ENCODE data around the gene NAA40. TPM values are rescaled to one million over a fixed set of nuclear protein-coding genes. Genes with fewer than 3 reads are reported as not detected.
A peak's percentile ranks its signal among the peaks of the same experiment; 100 is the strongest.

The NAA40 gene
- total RNA-seq, result 4.7 TPM

GRCh38 chr11:63938479-63939396 is at the start of gene NAA40:
Gene NAA40 (plus strand): TSS chr11:63939002. CDS start chr11:63939097, 95 bp downstream.
- Histone ChIP-seq H3K27me3 (ENCODE audit: control insufficient read depth in 3 of 3, insufficient read depth in 3 of 3, low read length in 3 of 3) (no peaks in the 10 kb centered on the region), H3K9me3 (ENCODE audit: control insufficient read depth in 3 of 3, low read length in 3 of 3) (no peaks in the 10 kb centered on the region), H3K36me3 (ENCODE audit: control insufficient read depth in 3 of 3, insufficient read depth in 3 of 3, low read length in 3 of 3) (no peaks in the 10 kb centered on the region), H3K4me3 (ENCODE audit: low read length in 3 of 3) (peak within 1 kb of the TSS; percentile 78 to 91 (median 88)), H3K27ac (ENCODE audit: low read depth, low read length) (peak within 1 kb of the TSS; percentile 65), H3K9ac (ENCODE audit: low read depth in 1 of 3, low read length in 3 of 3) (peak within 1 kb of the TSS; percentile 79 to 88 (median 79)), H3K4me1 (ENCODE audit: control insufficient read depth in 3 of 3, insufficient read depth in 3 of 3, low read length in 3 of 3) (peaks cover 14 to 28% (median 27%) of the 10 kb centered on the region in 3 donors)

- H3K36me3 ChIP-seq (ENCODE audit: control insufficient read depth in 3 of 3, insufficient read depth in 3 of 3, low read length in 3 of 3), result peaks cover 0 to 8% (median 0%) of the 10 kb centered on the region in 3 donors
- H3K4me1 ChIP-seq (ENCODE audit: control insufficient read depth in 3 of 3, insufficient read depth in 3 of 3, low read length in 3 of 3), result peaks cover 23 to 35% (median 27%) of the 10 kb centered on the region in 3 donors
- peak overlapping the region in 2 of 3 donors; percentile 33 to 57 for H3K9ac ChIP-seq (ENCODE audit: low read depth in 1 of 3, low read length in 3 of 3)
- H3K27ac ChIP-seq (ENCODE audit: low read depth, low read length), result no peak overlapping the region
- H3K4me3 ChIP-seq (ENCODE audit: low read length in 3 of 3), result no peak overlapping the region
- H3K27me3 ChIP-seq (ENCODE audit: control insufficient read depth in 3 of 3, insufficient read depth in 3 of 3, low read length in 3 of 3), result no peaks in the 10 kb centered on the region
- H3K9me3 ChIP-seq (ENCODE audit: control insufficient read depth in 3 of 3, low read length in 3 of 3), result no peaks in the 10 kb centered on the region
Measured at GRCh38 chr11:63889344-63889743, 49.5 kb upstream of the NAA40 start.

- no peak overlapping the region for H3K27ac ChIP-seq (ENCODE audit: low read depth, low read length)
- no peaks in the 10 kb centered on the region for H3K9me3 ChIP-seq (ENCODE audit: control insufficient read depth in 3 of 3, low read length in 3 of 3)
- peak overlapping the region in 1 of 3 donors; percentile 23 for H3K9ac ChIP-seq (ENCODE audit: low read depth in 1 of 3, low read length in 3 of 3)
- H3K36me3 ChIP-seq (ENCODE audit: control insufficient read depth in 3 of 3, insufficient read depth in 3 of 3, low read length in 3 of 3), result peaks cover 4 to 10% (median 7%) of the 10 kb centered on the region in 3 donors
- no peaks in the 10 kb centered on the region for H3K27me3 ChIP-seq (ENCODE audit: control insufficient read depth in 3 of 3, insufficient read depth in 3 of 3, low read length in 3 of 3)
- H3K4me3 ChIP-seq (ENCODE audit: low read length in 3 of 3), result no peak overlapping the region
- peaks cover 23 to 35% (median 27%) of the 10 kb centered on the region in 3 donors for H3K4me1 ChIP-seq (ENCODE audit: control insufficient read depth in 3 of 3, insufficient read depth in 3 of 3, low read length in 3 of 3)
Measured at GRCh38 chr11:63890368-63890767, 48.4 kb upstream of the NAA40 start.

GRCh38 chr11:63892228-63892627 is 46.6 kb upstream of the NAA40 start:
- Histone ChIP-seq H3K27ac (ENCODE audit: low read depth, low read length) (no peak overlapping the region), H3K4me1 (ENCODE audit: control insufficient read depth in 3 of 3, insufficient read depth in 3 of 3, low read length in 3 of 3) (peaks cover 21 to 31% (median 30%) of the 10 kb centered on the region in 3 donors), H3K4me3 (ENCODE audit: low read length in 3 of 3) (no peak overlapping the region), H3K9ac (ENCODE audit: low read depth in 1 of 3, low read length in 3 of 3) (no peak overlapping the region), H3K27me3 (ENCODE audit: control insufficient read depth in 3 of 3, insufficient read depth in 3 of 3, low read length in 3 of 3) (no peaks in the 10 kb centered on the region), H3K36me3 (ENCODE audit: control insufficient read depth in 3 of 3, insufficient read depth in 3 of 3, low read length in 3 of 3) (peaks cover 18 to 22% (median 20%) of the 10 kb centered on the region in 3 donors), H3K9me3 (ENCODE audit: control insufficient read depth in 3 of 3, low read length in 3 of 3) (no peaks in the 10 kb centered on the region)

- no peaks in the 10 kb centered on the region for H3K27me3 ChIP-seq (ENCODE audit: control insufficient read depth in 3 of 3, insufficient read depth in 3 of 3, low read length in 3 of 3)
- H3K27ac ChIP-seq (ENCODE audit: low read depth, low read length), result no peak overlapping the region
- H3K9me3 ChIP-seq (ENCODE audit: control insufficient read depth in 3 of 3, low read length in 3 of 3), result no peaks in the 10 kb centered on the region
- H3K9ac ChIP-seq (ENCODE audit: low read depth in 1 of 3, low read length in 3 of 3), result no peak overlapping the region
- H3K4me3 ChIP-seq (ENCODE audit: low read length in 3 of 3), result no peak overlapping the region
- H3K36me3 ChIP-seq (ENCODE audit: control insufficient read depth in 3 of 3, insufficient read depth in 3 of 3, low read length in 3 of 3), result peaks cover 26 to 30% (median 29%) of the 10 kb centered on the region in 3 donors
- peaks cover 11 to 20% (median 20%) of the 10 kb centered on the region in 3 donors for H3K4me1 ChIP-seq (ENCODE audit: control insufficient read depth in 3 of 3, insufficient read depth in 3 of 3, low read length in 3 of 3)
Measured at GRCh38 chr11:63893355-63893754, 45.4 kb upstream of the NAA40 start.

GRCh38 chr11:63896071-63896470 is 42.7 kb upstream of the NAA40 start:
- no peak overlapping the region for H3K4me3 ChIP-seq (ENCODE audit: low read length in 3 of 3)
- peaks cover 0 to 8% (median 0%) of the 10 kb centered on the region in 3 donors for H3K4me1 ChIP-seq (ENCODE audit: control insufficient read depth in 3 of 3, insufficient read depth in 3 of 3, low read length in 3 of 3)
- no peak overlapping the region for H3K9ac ChIP-seq (ENCODE audit: low read depth in 1 of 3, low read length in 3 of 3)
- H3K27me3 ChIP-seq (ENCODE audit: control insufficient read depth in 3 of 3, insufficient read depth in 3 of 3, low read length in 3 of 3), result no peaks in the 10 kb centered on the region
- peaks cover 50 to 56% (median 53%) of the 10 kb centered on the region in 3 donors for H3K36me3 ChIP-seq (ENCODE audit: control insufficient read depth in 3 of 3, insufficient read depth in 3 of 3, low read length in 3 of 3)
- H3K27ac ChIP-seq (ENCODE audit: low read depth, low read length), result no peak overlapping the region
- no peaks in the 10 kb centered on the region for H3K9me3 ChIP-seq (ENCODE audit: control insufficient read depth in 3 of 3, low read length in 3 of 3)

GRCh38 chr11:63897459-63898146 is 41.2 kb upstream of the NAA40 start:
- no peaks in the 10 kb centered on the region for H3K9me3 ChIP-seq (ENCODE audit: control insufficient read depth in 3 of 3, low read length in 3 of 3)
- H3K9ac ChIP-seq (ENCODE audit: low read depth in 1 of 3, low read length in 3 of 3), result no peak overlapping the region
- peaks cover 62 to 69% (median 64%) of the 10 kb centered on the region in 3 donors for H3K36me3 ChIP-seq (ENCODE audit: control insufficient read depth in 3 of 3, insufficient read depth in 3 of 3, low read length in 3 of 3)
- no peak overlapping the region for H3K4me3 ChIP-seq (ENCODE audit: low read length in 3 of 3)
- H3K27me3 ChIP-seq (ENCODE audit: control insufficient read depth in 3 of 3, insufficient read depth in 3 of 3, low read length in 3 of 3), result no peaks in the 10 kb centered on the region
- peaks cover 0 to 8% (median 0%) of the 10 kb centered on the region in 3 donors for H3K4me1 ChIP-seq (ENCODE audit: control insufficient read depth in 3 of 3, insufficient read depth in 3 of 3, low read length in 3 of 3)
- H3K27ac ChIP-seq (ENCODE audit: low read depth, low read length), result no peak overlapping the region

- Histone ChIP-seq H3K9ac (ENCODE audit: low read depth in 1 of 3, low read length in 3 of 3) (no peak overlapping the region), H3K27ac (ENCODE audit: low read depth, low read length) (no peak overlapping the region), H3K4me3 (ENCODE audit: low read length in 3 of 3) (no peak overlapping the region), H3K36me3 (ENCODE audit: control insufficient read depth in 3 of 3, insufficient read depth in 3 of 3, low read length in 3 of 3) (peaks cover 76 to 81% (median 77%) of the 10 kb centered on the region in 3 donors), H3K27me3 (ENCODE audit: control insufficient read depth in 3 of 3, insufficient read depth in 3 of 3, low read length in 3 of 3) (no peaks in the 10 kb centered on the region), H3K9me3 (ENCODE audit: control insufficient read depth in 3 of 3, low read length in 3 of 3) (no peaks in the 10 kb centered on the region), H3K4me1 (ENCODE audit: control insufficient read depth in 3 of 3, insufficient read depth in 3 of 3, low read length in 3 of 3) (no peaks in the 10 kb centered on the region)
Measured at GRCh38 chr11:63901660-63902059, 37.1 kb upstream of the NAA40 start.

GRCh38 chr11:63903884-63904283 is 34.9 kb upstream of the NAA40 start:
- H3K36me3 ChIP-seq (ENCODE audit: control insufficient read depth in 3 of 3, insufficient read depth in 3 of 3, low read length in 3 of 3), result peaks cover 63 to 74% (median 68%) of the 10 kb centered on the region in 3 donors
- no peaks in the 10 kb centered on the region for H3K27me3 ChIP-seq (ENCODE audit: control insufficient read depth in 3 of 3, insufficient read depth in 3 of 3, low read length in 3 of 3)
- H3K27ac ChIP-seq (ENCODE audit: low read depth, low read length), result no peak overlapping the region
- no peak overlapping the region for H3K4me3 ChIP-seq (ENCODE audit: low read length in 3 of 3)
- peaks cover 0 to 6% (median 0%) of the 10 kb centered on the region in 3 donors for H3K4me1 ChIP-seq (ENCODE audit: control insufficient read depth in 3 of 3, insufficient read depth in 3 of 3, low read length in 3 of 3)
- no peaks in the 10 kb centered on the region for H3K9me3 ChIP-seq (ENCODE audit: control insufficient read depth in 3 of 3, low read length in 3 of 3)
- H3K9ac ChIP-seq (ENCODE audit: low read depth in 1 of 3, low read length in 3 of 3), result no peak overlapping the region
